ENCODE measurements around the gene COL13A1.

The COL13A1 gene

DNA sequence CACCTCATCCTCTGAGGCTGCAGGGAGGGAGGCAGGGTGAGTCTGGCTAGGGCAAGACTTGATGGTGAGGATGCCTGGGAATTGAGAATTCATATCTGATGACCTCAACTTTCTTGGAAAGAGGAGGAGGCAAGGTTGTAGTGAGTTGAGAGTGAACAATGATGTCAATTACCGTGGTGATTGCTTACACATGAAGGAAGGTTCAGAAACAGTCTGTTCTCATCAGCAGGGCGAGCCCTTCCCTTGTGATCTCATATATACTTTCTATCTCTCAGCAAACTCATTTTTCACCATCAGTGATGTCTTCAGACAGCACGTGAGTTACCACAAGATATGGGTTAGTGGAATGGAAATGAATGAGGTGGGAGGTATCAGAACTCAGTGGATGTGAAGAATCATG lies 20.1 kb upstream of the COL13A1 start:
- no peak for TF ChIP-seq MYC (IDR thresholded peaks at IDR 0.05; ENCODE audit: low read depth, low read length)
- TF ChIP-seq MAX (IDR thresholded peaks at IDR 0.05; ENCODE audit: low read depth, low read length) = no peak
- no peak for TF ChIP-seq CTCF (IDR thresholded peaks at IDR 0.05; ENCODE audit: low read depth, low read length)
- TF ChIP-seq POLR2A (IDR thresholded peaks at IDR 0.05; ENCODE audit: extremely low read depth, insufficient read length) = no peak
- no peak overlapping the region for H3K4me3 ChIP-seq (ENCODE audit: low read depth, low read length)
- DNase-seq (ENCODE audit: low read depth) = no peak

DNA sequence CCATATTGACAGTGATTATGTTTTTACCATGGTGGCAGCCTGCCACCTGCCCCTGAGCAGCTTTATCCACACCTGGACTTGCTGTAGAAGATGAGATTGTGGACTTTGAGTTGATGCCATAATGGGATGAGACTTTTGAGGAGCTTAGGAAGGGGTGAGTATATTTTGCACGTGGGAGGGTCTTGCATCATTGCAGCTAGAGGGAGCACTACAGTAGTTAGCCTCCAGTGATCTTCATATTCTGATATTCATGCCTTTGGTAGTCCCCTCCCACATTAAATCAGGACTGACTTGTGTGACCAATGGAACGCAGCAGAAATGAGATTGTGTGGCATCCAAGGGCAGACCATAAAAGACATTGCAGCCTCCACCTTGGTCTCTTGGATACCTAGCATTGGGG lies 18.2 kb upstream of the COL13A1 start:
- DNase-seq (ENCODE audit: low read depth) = no peak
- TF ChIP-seq POLR2A (IDR thresholded peaks at IDR 0.05; ENCODE audit: extremely low read depth, insufficient read length) (no peak), MAX (IDR thresholded peaks at IDR 0.05; ENCODE audit: low read depth, low read length) (no peak), CTCF (IDR thresholded peaks at IDR 0.05; ENCODE audit: low read depth, low read length) (peak; percentile 36)

GRCh38 chr10:69786791-69787190 lies 14.9 kb upstream of the COL13A1 start:
- H3K4me3 ChIP-seq (ENCODE audit: low read depth, low read length) = no peak overlapping the region
- peak; percentile 55 for DNase-seq (ENCODE audit: low read depth)
- TF ChIP-seq MAX (IDR thresholded peaks at IDR 0.05; ENCODE audit: low read depth, low read length) (no peak), CTCF (IDR thresholded peaks at IDR 0.05; ENCODE audit: low read depth, low read length) (peak; percentile 22)

More for the DNA sequence above, 18.2 kb upstream of the COL13A1 start:
- H3K4me3 ChIP-seq (ENCODE audit: low read depth, low read length) = no peak overlapping the region

GRCh38 chr10:69787681-69788080 lies 14.0 kb upstream of the COL13A1 start:
- no peak for TF ChIP-seq MAX (IDR thresholded peaks at IDR 0.05; ENCODE audit: low read depth, low read length)
- TF ChIP-seq POLR2A (IDR thresholded peaks at IDR 0.05; ENCODE audit: extremely low read depth, insufficient read length) = no peak
- TF ChIP-seq MYC (IDR thresholded peaks at IDR 0.05; ENCODE audit: low read depth, low read length) = no peak
- no peak for TF ChIP-seq CTCF (IDR thresholded peaks at IDR 0.05; ENCODE audit: low read depth, low read length)
- DNase-seq (ENCODE audit: low read depth) = no peak
- H3K4me3 ChIP-seq (ENCODE audit: low read depth, low read length) = no peak overlapping the region

- TF ChIP-seq CTCF (IDR thresholded peaks at IDR 0.05; ENCODE audit: low read depth, low read length) = peak; percentile 91
- no peak for TF ChIP-seq MYC (IDR thresholded peaks at IDR 0.05; ENCODE audit: low read depth, low read length)
- TF ChIP-seq POLR2A (IDR thresholded peaks at IDR 0.05; ENCODE audit: extremely low read depth, insufficient read length) = no peak
- no peak for TF ChIP-seq MAX (IDR thresholded peaks at IDR 0.05; ENCODE audit: low read depth, low read length)
- DNase-seq (ENCODE audit: low read depth) = peak; percentile 32
- no peak overlapping the region for H3K4me3 ChIP-seq (ENCODE audit: low read depth, low read length)
Measured at GRCh38 chr10:69789164-69789576, 12.5 kb upstream of the COL13A1 start.

- DNase-seq (ENCODE audit: low read depth) = no peak
- TF ChIP-seq MYC (IDR thresholded peaks at IDR 0.05; ENCODE audit: low read depth, low read length) = no peak
- TF ChIP-seq CTCF (IDR thresholded peaks at IDR 0.05; ENCODE audit: low read depth, low read length) = no peak
- no peak for TF ChIP-seq POLR2A (IDR thresholded peaks at IDR 0.05; ENCODE audit: extremely low read depth, insufficient read length)
- TF ChIP-seq MAX (IDR thresholded peaks at IDR 0.05; ENCODE audit: low read depth, low read length) = no peak
Measured at GRCh38 chr10:69791812-69792211, 9.9 kb upstream of the COL13A1 start.

More at GRCh38 chr10:69791812-69792211, 9.9 kb upstream of the COL13A1 start:
- no peak overlapping the region for H3K4me3 ChIP-seq (ENCODE audit: low read depth, low read length)
